NK-92 treated with Interleukin-12 subunit alpha and Interleukin-12 subunit beta, amount 100 ng/mL, for 24 hours (cell line): ENCODE results near the gene GADD45A.
A peak's percentile ranks its signal among the peaks of the same experiment; 100 is the strongest.
"Not testable (repeated sequence)": the region's sequence is repeated elsewhere in the genome, so short reads cannot be mapped to it uniquely, and the experiment has no call there.

Source experiments
- DNase-seq: peaks from one replicate; lab custom pipeline; 2025; lab: John Stamatoyannopoulos, UW

GADD45A gene, protein sequence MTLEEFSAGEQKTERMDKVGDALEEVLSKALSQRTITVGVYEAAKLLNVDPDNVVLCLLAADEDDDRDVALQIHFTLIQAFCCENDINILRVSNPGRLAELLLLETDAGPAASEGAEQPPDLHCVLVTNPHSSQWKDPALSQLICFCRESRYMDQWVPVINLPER

DNA sequence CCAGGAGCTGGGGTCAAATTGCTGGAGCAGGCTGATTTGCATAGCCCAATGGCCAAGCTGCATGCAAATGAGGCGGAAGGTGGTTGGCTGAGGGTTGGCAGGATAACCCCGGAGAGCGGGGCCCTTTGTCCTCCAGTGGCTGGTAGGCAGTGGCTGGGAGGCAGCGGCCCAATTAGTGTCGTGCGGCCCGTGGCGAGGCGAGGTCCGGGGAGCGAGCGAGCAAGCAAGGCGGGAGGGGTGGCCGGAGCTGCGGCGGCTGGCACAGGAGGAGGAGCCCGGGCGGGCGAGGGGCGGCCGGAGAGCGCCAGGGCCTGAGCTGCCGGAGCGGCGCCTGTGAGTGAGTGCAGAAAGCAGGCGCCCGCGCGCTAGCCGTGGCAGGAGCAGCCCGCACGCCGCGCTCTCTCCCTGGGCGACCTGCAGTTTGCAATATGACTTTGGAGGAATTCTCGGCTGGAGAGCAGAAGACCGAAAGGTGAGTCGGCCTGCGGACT lies at the start of gene GADD45A:
Gene GADD45A, plus strand, starts transcription at position 135 of the 491 bp plus-strand sequence. Its CDS starts 294 bp downstream, at position 429.
- peak; percentile 95 for DNase-seq

DNA sequence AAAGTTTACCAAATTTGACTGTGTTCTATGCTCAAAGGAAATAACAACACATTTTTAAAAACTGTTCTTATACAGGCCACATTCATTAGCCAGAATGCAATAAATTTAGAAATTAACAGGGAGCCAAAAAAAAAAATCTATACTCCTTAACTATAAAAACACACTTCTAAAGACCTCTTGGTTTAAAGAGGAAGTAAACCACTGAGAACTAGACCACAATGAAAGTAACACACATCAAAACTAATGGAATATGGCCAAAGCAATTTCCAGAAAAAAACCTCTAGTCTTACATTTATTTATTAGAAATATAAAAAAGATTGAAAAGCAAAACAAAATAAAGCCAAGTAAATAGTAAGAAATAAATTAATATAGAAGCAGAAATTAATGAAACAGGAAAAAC lies 48.9 kb upstream of the GADD45A start:
- no peak for DNase-seq

DNA sequence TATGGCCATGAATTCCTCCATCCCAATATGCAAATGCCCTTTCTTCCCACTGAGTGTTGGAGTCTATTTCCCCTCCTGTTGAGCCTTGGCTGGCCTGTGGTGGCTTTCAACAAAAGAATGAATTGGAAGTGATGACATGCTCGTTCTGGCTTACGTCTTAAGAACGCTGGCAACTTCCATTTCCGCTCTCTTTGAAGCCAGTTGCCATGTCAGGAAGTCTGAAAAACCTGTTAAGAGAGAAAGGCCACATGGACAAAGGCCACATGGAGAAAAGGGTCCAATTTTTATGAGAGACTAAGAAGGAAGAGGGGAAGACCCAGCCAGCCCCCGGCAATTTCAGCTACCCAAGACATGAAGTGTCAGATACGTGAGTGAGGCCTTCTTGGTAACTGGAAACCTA lies 45.6 kb upstream of the GADD45A start:
- DNase-seq, result no peak

DNA sequence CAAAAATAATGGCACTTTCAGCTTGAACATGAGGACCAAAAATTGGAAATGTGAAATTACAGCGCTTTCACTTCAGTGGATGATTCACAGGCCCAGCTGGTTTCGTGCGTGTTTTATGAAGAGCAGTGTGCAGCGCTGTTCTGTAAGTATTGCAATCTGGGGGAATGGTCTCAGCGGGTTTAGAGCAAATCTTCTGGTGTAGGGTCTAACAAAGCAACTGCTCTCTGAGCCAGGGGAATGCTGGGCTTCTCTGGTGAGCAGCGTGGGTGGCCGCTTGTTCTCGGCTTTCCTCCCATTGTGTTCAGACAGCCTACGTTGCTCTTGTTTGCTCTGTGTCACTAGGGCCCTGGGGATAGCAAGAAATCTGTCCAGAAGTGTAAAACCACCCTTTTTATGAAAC lies 42.4 kb upstream of the GADD45A start:
- DNase-seq, result no peak

DNA sequence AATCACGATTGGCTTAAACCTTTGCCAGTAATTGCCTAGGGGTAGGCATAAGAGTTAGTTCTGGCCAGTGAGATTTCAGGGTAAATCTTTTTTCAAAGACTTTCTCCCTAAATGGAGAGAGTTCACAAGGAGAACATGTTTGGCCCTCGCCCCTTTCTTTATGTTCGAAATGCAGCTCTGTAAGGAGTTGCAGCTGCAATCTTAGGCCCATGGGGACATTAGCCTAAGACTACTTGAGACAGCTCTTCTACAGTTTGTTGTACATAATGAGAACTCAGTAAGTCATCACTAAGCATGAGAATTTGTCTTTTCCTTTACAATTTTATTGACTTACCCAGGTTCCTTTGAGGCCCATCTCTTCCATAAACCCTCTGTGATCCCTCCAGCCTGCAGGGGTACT lies 40.4 kb upstream of the GADD45A start:
- DNase-seq, result no peak

DNA sequence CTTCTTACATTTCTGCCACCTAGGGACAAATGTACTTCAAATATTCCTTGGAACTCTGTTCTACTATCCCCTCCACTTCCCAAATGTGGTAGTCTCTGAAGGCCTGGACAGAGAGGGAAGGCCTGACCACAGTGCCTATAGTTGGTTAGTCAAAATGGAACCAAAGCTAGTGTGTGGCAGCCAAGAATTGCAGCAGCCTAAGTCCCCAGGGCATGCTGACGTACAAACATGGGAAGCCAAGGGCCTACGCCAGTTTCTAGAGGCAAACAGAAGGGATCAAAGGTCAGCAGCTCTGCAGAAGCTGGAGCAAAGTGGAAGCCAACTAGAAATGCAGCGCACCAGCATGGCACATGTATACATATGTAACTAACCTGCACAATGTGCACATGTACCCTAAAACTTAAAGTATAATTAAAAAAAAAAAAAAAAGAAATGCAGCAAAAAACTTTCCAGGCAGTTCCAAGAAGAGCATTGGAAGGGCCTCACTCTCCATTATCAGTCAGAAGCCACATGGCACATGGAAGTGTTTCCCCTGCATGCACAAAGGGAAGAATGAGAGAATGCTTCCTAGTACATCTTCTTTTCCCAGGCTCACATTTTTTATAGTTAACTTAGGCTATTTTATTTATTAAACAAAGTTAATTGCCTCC lies 39.4 kb upstream of the GADD45A start:
- no peak for DNase-seq

DNA sequence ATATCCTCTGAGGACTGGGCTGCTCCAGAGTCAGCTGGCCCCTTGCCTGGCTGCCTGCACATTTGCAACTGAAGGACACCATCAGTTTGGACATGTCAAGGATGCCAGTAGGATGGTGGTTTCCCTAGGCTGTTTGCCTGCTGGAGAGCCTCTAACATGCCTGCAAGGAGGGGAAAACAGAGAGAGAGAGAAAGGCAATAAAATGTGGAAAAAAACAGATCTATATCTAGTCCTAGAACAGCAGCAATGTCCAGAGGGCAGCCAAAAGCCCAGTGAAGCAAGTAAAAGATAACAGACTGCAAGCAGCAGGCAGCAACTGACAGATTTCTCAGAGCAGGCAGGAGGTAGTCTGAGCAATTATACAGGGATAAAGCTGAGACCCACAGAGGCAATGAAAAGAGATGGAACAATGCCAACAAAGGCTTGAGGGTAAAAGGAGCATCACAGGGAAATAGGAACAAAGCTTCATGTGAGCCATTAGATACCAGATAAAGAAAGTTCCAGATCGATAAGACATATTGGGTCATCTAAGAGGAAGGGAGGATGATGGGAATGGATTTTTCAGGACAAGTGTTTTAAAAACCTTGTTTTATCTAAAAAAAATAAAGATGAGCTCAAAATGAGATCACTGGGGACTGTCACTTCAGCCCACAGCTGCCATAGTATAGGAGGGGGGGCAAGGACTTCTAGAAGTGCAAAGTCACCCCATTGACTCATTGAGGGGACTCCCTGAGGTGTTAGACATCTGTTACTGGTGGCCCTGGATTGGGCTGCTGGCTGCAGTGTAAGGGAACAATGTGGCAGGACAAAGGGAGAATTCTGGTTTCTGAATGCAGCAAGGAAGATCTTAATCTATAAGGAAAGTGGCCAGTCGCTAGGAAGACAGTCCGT lies 38.6 kb upstream of the GADD45A start:
- no peak for DNase-seq

DNA sequence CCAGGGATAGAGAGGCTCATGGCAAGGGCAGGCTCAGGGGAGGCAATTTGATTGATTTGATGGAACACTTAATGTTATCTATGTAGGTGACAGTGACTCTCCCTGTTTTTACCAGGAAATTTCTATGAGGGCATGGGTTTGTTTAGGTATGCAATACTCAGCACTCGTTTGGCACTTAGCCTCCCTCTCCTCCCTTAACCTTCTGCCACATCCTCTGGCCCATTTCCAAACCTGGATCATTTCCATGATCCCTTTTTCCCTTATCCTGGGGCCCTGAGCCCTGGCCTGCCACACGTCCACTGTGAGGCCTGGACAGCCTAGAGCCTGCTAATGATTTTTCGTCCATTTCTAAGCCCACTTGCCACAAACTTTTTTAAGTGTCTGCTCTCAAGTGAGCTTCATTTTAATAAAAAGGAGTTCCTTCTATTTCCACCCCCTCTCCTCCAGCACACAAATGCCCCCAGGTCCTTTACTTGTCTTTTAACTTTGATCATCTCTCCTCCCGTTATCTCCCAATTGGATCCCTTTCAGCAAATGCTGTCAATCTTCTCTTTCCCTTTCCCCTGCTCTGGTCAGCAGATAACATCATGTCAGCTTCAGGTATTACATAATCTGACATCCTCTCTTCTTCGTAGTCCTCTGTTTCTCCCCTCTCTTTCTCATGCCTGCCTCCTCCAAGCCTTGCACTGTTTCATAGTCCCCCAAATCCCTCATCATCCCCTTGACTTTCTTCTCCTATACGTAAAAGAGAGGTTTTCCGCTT lies 37.8 kb upstream of the GADD45A start:
- DNase-seq, result no peak

DNA sequence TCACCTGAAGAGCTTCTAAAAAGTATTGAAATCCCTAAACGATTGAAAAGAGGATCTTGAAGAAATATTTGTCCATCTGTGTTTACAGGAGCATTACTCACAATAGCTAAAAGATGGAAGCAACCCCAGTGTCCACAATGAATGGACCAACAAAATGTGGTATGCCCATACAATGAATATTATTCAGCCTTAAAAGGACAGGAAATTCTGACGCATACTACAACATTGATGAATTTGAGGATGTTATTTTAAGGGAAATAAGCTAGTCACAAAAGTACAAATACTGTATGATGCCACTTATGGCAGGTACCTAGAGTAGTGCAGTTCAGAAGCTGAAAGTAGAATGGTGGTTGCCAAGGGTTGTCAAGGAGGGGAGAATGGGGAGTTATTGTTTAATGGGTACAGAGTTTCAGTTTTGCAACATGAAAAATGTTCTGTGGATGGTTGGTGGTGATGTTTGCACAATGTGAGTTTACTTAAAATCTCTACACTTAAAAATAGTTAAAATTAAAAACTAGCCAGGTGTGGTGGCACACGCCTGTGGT lies 37.1 kb upstream of the GADD45A start:
- DNase-seq, result no peak

DNA sequence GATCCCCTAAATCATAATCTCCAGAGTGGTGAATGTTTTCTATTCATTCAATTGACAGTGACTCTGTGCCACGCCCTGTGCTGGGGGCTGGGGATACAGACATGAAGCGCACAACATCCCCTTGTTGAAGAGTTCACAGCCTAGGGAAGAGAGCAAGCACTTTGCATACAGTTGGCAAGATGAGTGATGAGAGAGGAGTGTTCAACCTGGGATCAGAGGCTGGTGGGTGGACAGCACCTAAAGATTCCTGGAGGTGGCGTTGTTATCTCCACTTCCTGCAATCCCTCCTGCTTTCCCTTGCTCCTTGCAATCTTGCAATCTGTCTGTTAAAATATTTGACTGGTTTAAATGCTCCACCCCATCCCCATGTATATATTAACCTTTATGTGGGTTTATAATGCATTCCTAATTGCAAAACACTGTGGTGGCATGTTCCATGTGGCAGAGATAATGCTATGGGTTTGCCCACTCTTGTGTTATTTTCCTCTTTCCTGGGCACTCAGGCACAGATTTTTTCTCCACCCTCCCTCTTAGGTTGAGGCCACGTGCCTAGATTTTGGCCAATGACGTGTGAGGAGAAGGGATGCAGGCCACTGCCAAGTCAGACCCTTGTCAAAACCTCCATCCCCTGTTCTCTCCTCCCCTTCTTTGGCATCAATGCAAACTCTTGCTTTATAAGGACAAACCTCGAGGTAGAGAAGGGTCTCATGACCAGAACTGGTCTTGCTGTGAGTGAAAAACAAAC lies 36.2 kb upstream of the GADD45A start:
- no peak for DNase-seq

DNA sequence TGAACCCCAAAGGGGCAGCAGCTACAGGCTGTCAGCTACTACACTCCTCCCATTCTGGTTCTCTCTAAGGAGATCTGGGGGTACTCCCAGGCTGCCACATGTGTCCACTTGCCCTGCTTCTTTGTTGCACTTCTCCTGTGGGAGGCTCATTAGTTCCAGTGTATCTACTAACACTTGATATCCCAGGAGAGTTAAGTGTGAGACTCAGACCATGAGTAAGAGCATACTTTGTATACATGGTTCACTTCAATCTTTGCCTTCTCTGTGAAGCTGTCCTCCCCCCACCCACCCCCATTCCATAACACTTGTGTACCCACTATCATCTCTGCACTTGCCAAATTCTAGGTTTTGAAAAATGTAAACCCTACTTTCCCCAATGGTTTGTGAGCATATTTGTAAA lies 34.9 kb upstream of the GADD45A start:
- no peak for DNase-seq

DNA sequence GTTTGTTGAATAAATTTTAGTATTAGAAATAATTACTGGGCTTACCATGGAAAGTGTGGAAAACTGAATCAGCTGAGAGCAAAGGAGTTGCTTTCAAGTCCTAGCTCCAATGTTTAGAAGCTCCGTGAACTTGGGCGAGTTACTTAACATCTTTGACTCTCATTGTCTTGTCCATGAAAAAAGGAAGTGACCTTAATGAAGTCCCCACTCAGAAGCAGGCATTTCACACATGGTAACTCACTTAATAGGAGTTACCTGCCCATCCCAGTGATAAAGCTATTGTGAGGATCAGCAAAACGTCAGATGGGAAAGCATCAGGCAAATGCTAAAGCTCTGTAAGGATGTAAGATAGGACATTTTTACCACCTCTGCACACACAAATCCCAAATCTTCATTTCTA lies 34.0 kb upstream of the GADD45A start:
- no peak for DNase-seq

DNA sequence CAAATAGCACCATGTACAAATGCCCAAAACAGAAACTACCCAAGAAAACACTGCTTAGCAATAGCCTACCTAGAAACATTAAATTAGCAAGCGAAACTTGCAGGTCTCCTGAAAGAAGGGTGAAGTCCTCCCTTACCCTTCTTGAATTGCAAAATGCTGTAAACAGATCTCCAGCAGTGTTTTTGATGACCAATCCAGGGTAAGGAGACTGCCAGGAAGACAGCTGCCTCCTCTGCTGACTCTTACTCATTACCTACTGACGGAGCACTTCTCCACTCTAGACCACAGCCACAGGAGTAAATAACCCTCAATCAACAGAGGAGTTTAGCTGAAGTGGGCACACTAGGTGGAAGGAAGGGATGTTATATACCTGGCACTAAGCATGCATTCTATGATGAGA lies 32.2 kb upstream of the GADD45A start:
- no peak for DNase-seq

DNA sequence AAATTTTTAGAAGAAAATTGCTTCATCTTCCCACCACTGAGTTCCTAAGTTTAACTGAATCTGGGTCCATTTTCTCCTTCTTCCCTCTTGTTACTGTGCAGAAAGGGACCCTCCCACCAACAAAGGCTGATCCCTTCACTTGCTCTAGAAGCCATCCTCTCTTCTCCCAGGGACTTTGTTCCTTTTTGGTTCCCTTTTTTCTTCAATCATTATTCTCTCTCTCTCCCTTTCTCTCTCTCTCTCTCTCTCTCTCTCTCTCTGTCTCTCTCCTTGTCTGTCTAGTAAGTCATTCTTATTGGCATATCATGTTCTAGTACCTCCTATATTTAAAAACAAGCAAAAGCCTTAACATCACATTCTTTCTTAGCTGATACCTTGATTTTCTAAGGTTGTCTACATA lies 31.7 kb upstream of the GADD45A start:
- no peak for DNase-seq

DNA sequence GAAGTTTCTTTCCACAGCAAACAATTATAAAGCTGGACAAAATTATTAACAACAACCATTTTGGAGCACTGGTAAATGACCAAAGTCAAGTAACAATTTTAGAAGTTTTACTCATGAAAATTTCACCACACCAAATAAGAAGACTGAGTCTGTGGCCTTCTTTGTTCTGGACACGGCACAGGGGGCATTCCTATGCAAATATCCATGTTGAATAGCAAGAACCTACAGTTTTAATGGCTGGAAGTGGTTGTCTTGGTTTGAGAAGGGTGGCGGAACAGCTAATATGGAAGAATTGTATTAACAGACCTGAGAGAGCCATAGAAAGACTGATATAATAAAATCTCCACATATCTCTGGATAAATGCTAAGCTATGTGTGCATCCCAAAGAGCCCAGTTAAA lies 29.4 kb upstream of the GADD45A start:
- DNase-seq, result no peak

DNA sequence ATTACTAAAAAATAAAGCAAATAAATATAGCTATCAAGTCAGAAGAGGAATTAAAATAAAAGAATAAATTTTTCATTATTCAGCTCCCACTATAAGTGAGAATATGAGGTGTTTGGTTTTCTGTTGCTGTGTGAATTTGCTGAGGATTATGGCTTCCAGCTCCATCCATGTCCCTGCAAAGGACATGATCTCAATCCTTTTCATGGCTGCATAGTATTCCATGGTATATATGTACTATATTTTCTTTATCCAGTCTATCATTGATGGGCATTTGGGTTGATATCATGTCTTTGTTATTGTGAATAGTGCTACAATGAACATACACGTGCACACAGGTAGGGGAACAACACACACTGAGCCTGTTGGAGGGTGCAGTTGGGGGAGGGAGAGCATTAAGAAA lies 27.8 kb upstream of the GADD45A start:
- DNase-seq, result not testable (repeated sequence)

DNA sequence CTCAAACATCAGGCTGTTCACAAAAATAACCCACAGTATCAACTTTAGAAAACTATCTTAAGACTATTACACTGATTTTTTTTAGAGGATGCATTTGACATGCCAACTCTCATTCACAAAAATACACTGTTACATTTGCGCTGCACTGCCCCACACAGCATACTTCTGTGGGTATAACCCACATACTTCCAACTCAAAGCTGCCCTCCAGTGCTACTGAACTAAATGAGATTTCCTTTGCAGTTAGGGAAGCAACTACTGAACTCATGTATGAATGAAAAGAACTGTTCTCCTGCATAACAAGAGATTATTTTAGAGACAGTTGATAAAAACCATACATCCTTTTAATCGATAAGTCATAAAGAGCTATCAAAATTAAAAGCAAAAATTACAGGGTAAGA lies 25.8 kb upstream of the GADD45A start:
- no peak for DNase-seq

DNA sequence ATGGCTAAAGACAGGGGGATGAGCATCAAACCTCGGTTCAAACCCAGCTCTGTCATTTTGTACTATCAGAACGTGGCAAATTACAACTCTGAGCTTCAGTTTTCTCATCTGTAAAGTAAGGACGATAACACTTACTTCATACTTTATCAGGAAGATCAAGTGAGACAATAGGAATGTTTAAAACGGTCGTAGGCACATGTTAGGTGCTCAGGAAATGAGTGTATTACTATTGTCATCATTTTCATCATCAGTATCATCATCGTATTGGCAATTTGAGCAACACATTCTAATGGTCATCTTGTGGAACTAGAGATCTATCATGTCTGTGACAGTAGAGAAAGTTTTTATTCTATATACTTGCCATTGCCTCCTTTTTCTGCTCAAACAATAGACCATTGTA lies 22.1 kb upstream of the GADD45A start:
- DNase-seq, result no peak

DNA sequence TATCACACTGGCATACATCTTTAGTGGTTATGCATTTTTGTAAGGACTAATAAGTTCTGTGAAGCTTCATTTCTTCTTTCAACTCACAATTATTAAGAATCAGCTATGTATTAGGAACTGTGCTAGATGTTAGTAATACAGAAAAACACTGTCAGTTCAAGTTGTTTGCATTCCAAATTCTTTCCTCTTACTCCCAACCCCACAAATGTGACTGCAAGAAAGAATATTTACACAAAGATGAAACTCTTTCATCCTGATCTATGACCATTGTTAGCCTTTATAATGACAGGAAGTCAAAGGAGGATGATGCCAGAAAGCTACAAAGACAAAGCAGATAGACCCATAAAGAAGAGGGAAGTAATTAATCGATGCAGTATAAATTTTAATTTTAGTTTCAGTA lies 21.0 kb upstream of the GADD45A start:
- DNase-seq, result no peak

DNA sequence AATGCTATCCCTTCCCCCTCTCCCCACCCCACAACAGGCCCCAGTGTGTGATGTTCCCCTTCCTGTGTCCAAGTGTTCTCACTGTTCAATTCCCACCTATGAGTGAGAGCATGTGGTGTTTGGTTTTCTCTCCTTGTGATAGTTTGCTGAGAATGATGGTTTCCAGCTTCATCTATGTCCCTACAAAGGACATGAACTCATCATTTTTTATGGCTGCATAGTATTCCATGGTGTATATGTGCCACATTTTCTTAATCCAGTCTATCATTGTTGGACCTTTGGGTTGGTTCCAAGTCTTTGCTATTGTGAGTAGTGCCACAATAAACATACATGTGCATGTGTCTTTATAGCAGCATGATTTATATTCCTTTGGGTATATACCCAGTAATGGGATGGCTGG lies 19.7 kb upstream of the GADD45A start:
- not testable (repeated sequence) for DNase-seq

DNA sequence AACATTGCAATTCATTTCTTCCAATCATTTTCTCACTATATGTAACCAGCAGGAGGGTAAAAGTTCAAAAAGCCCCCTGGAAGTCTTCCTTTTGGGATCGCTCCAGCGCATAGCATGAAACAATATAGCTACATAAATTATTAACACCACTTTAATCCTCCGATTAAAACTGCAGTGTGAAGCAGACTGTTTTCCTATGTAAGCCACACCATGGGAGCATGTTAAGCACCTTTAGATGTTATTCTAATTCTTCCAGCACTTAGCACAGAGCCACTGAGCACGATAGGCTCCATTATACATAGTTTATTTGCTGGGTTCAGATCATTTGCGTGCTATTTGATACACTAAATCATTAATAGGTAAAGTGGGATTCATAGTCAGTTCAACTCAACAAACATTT lies 18.4 kb upstream of the GADD45A start:
- DNase-seq, result no peak
